ENCODE measurements around the gene JCHAIN. TPM values are rescaled to one million over a fixed set of nuclear protein-coding genes. Genes with fewer than 3 reads are reported as not detected.

The JCHAIN gene
- total RNA-seq, 1 donor from 2014 or later, result 2.7 TPM

DNA sequence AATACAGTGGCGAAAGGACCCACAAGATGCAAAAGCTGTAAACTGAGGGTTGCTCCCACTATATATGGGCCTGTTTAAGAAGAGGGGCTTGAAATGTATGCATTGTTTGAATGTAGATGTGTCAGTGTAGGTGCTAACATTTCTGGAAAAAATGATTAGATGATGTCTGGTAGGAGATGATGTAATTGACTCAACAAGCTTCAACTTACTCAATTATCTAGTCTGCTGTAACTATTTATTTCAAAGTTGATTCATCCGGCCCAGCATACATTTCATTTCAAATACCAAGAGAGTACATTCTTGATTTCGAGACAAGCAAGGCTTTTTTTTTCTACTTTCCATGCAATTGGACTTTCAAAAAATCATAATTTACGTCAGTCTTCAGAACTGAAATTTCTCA, 47.0 kb downstream of the JCHAIN start:
- Histone ChIP-seq H3K4me1 (peaks cover 10% of the 10 kb centered on the region), H3K27me3 (no peaks in the 10 kb centered on the region), H3K27ac (no peak overlapping the region), H3K36me3 (no peaks in the 10 kb centered on the region), H3K4me3 (no peak overlapping the region), H3K9me3 (no peaks in the 10 kb centered on the region)
- TF ChIP-seq POLR2A (IDR thresholded peaks at IDR 0.05) (no peak), POLR2AphosphoS5 (IDR thresholded peaks at IDR 0.05; ENCODE audit: insufficient read depth in 1 of 2, low read depth in 1 of 2) (no peak)
- TF ChIP-seq, protein P1, sequence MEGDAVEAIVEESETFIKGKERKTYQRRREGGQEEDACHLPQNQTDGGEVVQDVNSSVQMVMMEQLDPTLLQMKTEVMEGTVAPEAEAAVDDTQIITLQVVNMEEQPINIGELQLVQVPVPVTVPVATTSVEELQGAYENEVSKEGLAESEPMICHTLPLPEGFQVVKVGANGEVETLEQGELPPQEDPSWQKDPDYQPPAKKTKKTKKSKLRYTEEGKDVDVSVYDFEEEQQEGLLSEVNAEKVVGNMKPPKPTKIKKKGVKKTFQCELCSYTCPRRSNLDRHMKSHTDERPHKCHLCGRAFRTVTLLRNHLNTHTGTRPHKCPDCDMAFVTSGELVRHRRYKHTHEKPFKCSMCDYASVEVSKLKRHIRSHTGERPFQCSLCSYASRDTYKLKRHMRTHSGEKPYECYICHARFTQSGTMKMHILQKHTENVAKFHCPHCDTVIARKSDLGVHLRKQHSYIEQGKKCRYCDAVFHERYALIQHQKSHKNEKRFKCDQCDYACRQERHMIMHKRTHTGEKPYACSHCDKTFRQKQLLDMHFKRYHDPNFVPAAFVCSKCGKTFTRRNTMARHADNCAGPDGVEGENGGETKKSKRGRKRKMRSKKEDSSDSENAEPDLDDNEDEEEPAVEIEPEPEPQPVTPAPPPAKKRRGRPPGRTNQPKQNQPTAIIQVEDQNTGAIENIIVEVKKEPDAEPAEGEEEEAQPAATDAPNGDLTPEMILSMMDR (IDR thresholded peaks at IDR 0.05), result no peak
- DNase-seq (ENCODE audit: extremely low spot score in 2 of 2), result no peak
- intact Hi-C loops (cut with DNase I), result no loop called here

GRCh38 chr4:70614184-70614555, 52.1 kb downstream of the JCHAIN start:
- Histone ChIP-seq H3K4me1 (peaks cover 11% of the 10 kb centered on the region), H3K27ac (no peak overlapping the region), H3K9me3 (no peaks in the 10 kb centered on the region), H3K27me3 (no peaks in the 10 kb centered on the region), H3K36me3 (no peaks in the 10 kb centered on the region), H3K4me3 (peak overlapping the region in 1 of 2 donors; percentile 31)
- TF ChIP-seq POLR2A (IDR thresholded peaks at IDR 0.05), result no peak
- TF ChIP-seq POLR2AphosphoS5 (IDR thresholded peaks at IDR 0.05; ENCODE audit: insufficient read depth in 1 of 2, low read depth in 1 of 2), result no peak
- TF ChIP-seq, protein P1 (IDR thresholded peaks at IDR 0.05), result no peak
- intact Hi-C loops (cut with DNase I), result no loop called here
- DNase-seq (ENCODE audit: extremely low spot score in 2 of 2), result no peak

DNA sequence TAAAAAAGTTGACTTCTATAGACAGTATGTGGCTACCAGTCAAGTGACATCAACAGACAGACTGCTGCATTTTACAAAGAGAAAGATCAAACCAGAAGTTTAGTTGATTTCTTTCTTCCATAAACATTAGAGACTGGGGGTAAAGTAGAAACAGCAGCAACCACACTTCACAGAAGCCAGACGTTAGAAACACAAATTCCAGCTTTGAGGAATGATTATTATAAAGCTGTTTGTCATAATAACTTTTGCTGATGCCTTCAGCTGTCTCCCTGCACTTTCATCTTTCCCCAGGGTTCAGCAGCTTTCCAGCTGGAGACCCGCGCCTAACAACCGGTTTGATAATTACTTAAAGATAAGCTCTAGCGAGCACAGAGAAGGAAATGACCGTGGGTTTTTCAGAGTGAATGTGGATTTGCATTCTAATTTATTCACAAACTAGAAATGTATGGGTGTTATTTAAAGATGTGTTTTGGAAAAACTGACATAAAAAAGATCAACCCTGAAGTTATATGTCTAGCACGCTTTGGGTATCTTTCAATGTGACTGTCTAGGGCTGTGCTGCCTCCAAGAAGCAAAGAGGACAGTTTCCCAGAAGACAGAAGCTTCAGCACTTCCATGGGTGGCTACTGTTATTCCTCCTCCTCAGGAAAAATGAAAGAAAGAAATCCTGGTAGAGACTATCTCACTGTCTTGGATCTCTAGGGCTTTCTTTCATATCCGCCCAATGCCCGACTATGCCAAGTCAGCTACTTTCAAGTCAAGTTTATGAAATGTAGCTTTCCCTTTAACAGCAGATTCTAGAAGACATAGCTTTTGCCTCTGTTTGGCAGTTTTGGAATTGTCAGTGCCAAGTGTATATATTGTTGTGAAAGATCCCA, 52.8 kb downstream of the JCHAIN start:
- TF ChIP-seq, protein P1 (IDR thresholded peaks at IDR 0.05), result no peak
- DNase-seq (ENCODE audit: extremely low spot score in 2 of 2), result no peak
- H3K4me3 ChIP-seq, result peak overlapping the region in 1 of 2 donors; percentile 31
- no peaks in the 10 kb centered on the region for H3K27me3 ChIP-seq
- intact Hi-C loops (cut with DNase I), result no loop called here
- no peaks in the 10 kb centered on the region for H3K9me3 ChIP-seq
- H3K27ac ChIP-seq, result no peak overlapping the region
- peaks cover 11% of the 10 kb centered on the region for H3K4me1 ChIP-seq
- no peaks in the 10 kb centered on the region for H3K36me3 ChIP-seq

GRCh38 chr4:70608324-70608723, 58.0 kb downstream of the JCHAIN start:
- Histone ChIP-seq H3K36me3 (no peaks in the 10 kb centered on the region), H3K27ac (no peak overlapping the region), H3K4me3 (no peak overlapping the region), H3K9me3 (no peaks in the 10 kb centered on the region), H3K4me1 (no peaks in the 10 kb centered on the region), H3K27me3 (no peaks in the 10 kb centered on the region)
- no peak for TF ChIP-seq POLR2A (IDR thresholded peaks at IDR 0.05)
- TF ChIP-seq POLR2AphosphoS5 (IDR thresholded peaks at IDR 0.05; ENCODE audit: insufficient read depth in 1 of 2, low read depth in 1 of 2), result no peak
- TF ChIP-seq, protein P1 (IDR thresholded peaks at IDR 0.05), result no peak
- intact Hi-C loops (cut with DNase I), result no loop called here
- no peak for DNase-seq (ENCODE audit: extremely low spot score in 2 of 2)

GRCh38 chr4:70607334-70607853, 58.9 kb downstream of the JCHAIN start:
- intact Hi-C loops (cut with DNase I), result no loop called here
- no peaks in the 10 kb centered on the region for H3K36me3 ChIP-seq
- H3K4me1 ChIP-seq, result no peaks in the 10 kb centered on the region
- TF ChIP-seq POLR2A (IDR thresholded peaks at IDR 0.05), result no peak
- TF ChIP-seq, protein P1 (IDR thresholded peaks at IDR 0.05), result no peak
- no peak for DNase-seq (ENCODE audit: extremely low spot score in 2 of 2)
- H3K27me3 ChIP-seq, result no peaks in the 10 kb centered on the region
- H3K9me3 ChIP-seq, result no peaks in the 10 kb centered on the region
- no peak overlapping the region for H3K27ac ChIP-seq
- no peak overlapping the region for H3K4me3 ChIP-seq

Data from vagina (tissue), 2 donors.